Measurements from ENCODE around the gene BCKDK. TPM values are rescaled to one million over a fixed set of nuclear protein-coding genes. Genes with fewer than 3 reads are reported as not detected.

The BCKDK gene
- total and polyA plus RNA-seq, 2 of the 13 experiments (the other 11 are each of a cell fraction or from before 2014, with no cell fraction given), result 24.9 to 42.6 TPM

DNA sequence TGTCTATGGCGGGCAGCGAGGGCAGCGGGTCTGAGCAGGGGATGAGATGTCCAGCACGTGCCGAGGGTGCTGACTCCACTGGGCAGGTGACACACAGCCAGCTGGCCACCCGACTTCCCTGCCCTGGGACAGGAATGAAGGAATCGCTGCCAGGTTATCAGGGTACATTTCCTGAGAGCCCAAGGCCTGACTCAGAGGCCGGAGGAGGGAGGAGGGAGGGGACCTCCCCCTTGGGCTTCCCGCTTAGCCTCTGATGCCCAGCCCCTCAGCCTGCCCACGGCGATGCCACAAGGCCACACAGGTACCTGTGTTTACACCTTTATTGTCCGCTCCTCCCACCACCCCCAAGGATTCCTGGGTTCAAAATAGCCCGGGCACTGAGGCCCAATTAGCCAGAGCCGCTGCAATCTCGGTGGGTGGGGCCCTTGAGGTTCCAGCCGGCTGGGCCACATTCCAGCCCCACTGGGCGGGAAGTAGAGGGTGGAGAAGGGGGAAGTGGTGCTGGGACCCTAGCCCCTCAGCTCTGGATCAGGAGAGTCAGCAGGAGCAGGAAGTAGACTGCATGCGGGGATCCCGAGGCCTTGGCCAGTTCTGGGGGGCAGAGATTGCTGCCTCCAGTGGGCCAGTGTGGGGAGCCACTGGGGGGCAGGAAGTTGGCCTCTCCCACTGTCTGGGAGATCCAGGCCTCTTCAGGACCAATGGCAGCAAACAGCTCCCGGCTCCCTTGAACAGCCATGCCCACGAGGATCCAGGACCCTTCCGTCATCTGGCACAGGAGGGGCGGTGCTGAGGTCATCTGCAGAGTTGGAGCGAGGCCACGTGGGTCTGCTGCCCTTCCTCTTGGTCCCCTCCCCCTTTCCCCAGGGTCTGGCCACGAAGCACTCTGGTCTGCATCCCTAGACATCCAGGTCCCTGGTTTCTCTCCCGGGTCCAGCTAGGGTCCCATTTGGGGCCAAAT, 30.7 kb downstream of the BCKDK start (continued):
- TF ChIP-seq MAFK (conservative IDR thresholded peaks at IDR 0.05 in 1 of 2, IDR thresholded peaks at IDR 0.05 in 1 of 2; ENCODE audit: low read length in 2 of 2) (no peak), GFI1 (CRISPR knock-in tag; IDR thresholded peaks at IDR 0.05; ENCODE audit: borderline replicate concordance) (no peak), KDM5B (CRISPR knock-in tag; IDR thresholded peaks at IDR 0.05; ENCODE audit: borderline replicate concordance) (no peak), ZNF180 (CRISPR knock-in tag; IDR thresholded peaks at IDR 0.05; ENCODE audit: borderline replicate concordance, low read depth) (no peak), ATF1 (CRISPR knock-in tag; IDR thresholded peaks at IDR 0.05) (no peak), PRPF4 (IDR thresholded peaks at IDR 0.05; ENCODE audit: low read depth, low read length, poor library complexity, severe bottlenecking) (no peak), NFE2L1 (CRISPR knock-in tag; IDR thresholded peaks at IDR 0.05; ENCODE audit: borderline replicate concordance) (no peak; the same call in 1 of the 2 replicates), STAT5B (CRISPR knock-in tag; IDR thresholded peaks at IDR 0.05) (no peak), HNRNPK (IDR thresholded peaks at IDR 0.05; ENCODE audit: low read depth, low read length, poor library complexity, severe bottlenecking) (no peak), NFYC (CRISPR knock-in tag; IDR thresholded peaks at IDR 0.05) (no peak), ZFP82 (CRISPR knock-in tag; IDR thresholded peaks at IDR 0.05; ENCODE audit: borderline replicate concordance) (no peak), ZNF563 (CRISPR knock-in tag; IDR thresholded peaks at IDR 0.05) (no peak; the same call in 1 of the 2 replicates), IRX3 (CRISPR knock-in tag; IDR thresholded peaks at IDR 0.05; ENCODE audit: borderline replicate concordance, low read depth) (no peak), YY1 (IDR thresholded peaks at IDR 0.05; ENCODE audit: insufficient read depth, insufficient replicate concordance, low read depth, low read length) (no peak), ZNF761 (CRISPR knock-in tag; conservative IDR thresholded peaks at IDR 0.05) (no peak), ZMYM4 (CRISPR knock-in tag; IDR thresholded peaks at IDR 0.05) (no peak), NFATC3 (CRISPR knock-in tag; IDR thresholded peaks at IDR 0.05) (no peak), REPIN1 (CRISPR knock-in tag; IDR thresholded peaks at IDR 0.05; ENCODE audit: borderline replicate concordance, low read depth) (no peak), ATAD3A (CRISPR knock-in tag; IDR thresholded peaks at IDR 0.05) (no peak), ZFP36L1 (CRISPR knock-in tag; IDR thresholded peaks at IDR 0.05) (no peak), XRCC5 (optimal IDR thresholded peaks at IDR 0.05; ENCODE audit: low read length) (no peak), KLF11 (CRISPR knock-in tag; IDR thresholded peaks at IDR 0.05) (no peak), HDAC2 (CRISPR knock-in tag; IDR thresholded peaks at IDR 0.05) (0 out of 2 replicates have a peak, but pooled peaks have one; percentile 27)
- TF ChIP-seq, protein P1, sequence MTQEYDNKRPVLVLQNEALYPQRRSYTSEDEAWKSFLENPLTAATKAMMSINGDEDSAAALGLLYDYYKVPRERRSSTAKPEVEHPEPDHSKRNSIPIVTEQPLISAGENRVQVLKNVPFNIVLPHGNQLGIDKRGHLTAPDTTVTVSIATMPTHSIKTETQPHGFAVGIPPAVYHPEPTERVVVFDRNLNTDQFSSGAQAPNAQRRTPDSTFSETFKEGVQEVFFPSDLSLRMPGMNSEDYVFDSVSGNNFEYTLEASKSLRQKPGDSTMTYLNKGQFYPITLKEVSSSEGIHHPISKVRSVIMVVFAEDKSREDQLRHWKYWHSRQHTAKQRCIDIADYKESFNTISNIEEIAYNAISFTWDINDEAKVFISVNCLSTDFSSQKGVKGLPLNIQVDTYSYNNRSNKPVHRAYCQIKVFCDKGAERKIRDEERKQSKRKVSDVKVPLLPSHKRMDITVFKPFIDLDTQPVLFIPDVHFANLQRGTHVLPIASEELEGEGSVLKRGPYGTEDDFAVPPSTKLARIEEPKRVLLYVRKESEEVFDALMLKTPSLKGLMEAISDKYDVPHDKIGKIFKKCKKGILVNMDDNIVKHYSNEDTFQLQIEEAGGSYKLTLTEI (CRISPR knock-in tag; conservative IDR thresholded peaks at IDR 0.05), result no peak
- TF ChIP-seq, protein P2, sequence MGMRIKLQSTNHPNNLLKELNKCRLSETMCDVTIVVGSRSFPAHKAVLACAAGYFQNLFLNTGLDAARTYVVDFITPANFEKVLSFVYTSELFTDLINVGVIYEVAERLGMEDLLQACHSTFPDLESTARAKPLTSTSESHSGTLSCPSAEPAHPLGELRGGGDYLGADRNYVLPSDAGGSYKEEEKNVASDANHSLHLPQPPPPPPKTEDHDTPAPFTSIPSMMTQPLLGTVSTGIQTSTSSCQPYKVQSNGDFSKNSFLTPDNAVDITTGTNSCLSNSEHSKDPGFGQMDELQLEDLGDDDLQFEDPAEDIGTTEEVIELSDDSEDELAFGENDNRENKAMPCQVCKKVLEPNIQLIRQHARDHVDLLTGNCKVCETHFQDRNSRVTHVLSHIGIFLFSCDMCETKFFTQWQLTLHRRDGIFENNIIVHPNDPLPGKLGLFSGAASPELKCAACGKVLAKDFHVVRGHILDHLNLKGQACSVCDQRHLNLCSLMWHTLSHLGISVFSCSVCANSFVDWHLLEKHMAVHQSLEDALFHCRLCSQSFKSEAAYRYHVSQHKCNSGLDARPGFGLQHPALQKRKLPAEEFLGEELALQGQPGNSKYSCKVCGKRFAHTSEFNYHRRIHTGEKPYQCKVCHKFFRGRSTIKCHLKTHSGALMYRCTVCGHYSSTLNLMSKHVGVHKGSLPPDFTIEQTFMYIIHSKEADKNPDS (CRISPR knock-in tag; IDR thresholded peaks at IDR 0.05), result no peak
